Activated CD8-positive, alpha-beta memory T cell treated with anti-CD3 and anti-CD28 coated beads, Interleukin-2, amount 50 U/mL, for 24 hours (primary cell): ENCODE results near the gene KIF16B.
"Not testable (repeated sequence)": the region's sequence is repeated elsewhere in the genome, so short reads cannot be mapped to it uniquely, and the experiment has no call there.

Experiments
- DNase-seq: peaks from one replicate; pipeline ENCODE4 v3.0.0-alpha.2; 2020; ENCODE audit errors: extremely low read depth

The KIF16B gene

DNA sequence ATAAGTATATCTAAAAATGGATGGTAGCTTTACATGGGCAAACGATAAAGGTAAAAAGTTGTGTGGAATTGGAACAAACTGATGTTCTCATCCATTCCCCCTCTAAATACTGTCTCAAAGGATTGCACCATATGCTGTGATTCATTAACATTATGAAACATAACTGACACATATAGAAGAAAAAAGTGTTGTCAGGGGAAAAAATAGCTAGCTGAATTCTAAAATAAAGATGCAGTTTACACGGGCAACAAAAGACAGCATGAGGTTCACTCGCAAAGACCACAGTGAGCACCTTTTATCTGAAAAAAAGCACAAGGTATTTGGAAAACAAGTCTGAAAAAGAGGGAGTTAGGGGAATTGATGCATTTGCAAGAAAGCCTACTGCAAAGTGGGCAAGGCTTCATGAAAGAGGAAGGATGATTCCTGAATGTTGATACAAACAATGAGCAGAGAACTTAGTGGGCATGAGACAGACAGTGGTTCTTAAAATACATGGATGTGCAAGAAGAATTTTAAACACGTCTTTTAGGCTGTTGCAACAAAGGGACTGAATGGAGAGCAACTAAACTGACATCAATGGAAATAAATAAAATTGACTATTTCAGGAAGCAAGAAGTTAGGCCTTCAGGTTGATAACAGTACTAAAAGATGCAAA, 280.9 kb downstream of the KIF16B start:
- no peak for DNase-seq

DNA sequence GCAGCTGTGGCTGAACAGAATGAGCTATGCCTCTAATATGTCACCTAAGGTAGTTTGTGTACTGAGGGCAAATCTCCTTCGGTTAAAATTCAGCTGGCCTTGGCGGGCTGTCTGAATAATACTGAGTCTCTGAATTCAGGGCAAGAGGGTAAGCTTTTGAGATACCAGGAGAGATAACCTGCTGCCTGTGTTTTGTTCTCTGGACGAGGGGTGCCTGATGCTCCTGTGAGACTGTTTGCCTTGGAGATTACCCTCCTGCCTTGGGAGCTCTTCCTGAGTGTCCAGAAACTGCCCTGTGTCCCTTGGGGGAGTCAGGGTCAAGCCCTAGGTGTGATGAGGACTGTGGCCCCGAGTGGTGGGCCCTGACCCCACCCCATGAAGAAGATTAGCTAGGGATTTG, 282.9 kb downstream of the KIF16B start:
- no peak for DNase-seq

DNA sequence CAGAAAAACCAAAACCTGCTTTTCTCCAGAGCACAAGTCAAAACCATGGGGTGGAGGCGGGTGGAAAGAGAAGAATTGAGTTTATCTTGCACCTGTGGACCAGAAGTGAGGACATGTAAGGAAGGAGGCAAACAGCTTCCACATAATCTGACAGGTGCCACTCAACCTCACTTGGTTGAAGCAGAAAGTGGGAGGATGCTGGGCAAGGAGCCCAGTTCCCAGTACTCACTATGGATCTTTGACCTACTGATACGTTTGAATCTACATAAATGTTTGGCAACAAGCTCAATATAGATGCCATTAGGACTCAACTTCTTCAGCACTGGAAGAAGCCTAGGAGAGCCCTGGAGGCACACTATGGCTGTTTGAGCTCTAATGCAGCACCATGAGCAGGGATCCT, 285.5 kb downstream of the KIF16B start:
- DNase-seq, result no peak

DNA sequence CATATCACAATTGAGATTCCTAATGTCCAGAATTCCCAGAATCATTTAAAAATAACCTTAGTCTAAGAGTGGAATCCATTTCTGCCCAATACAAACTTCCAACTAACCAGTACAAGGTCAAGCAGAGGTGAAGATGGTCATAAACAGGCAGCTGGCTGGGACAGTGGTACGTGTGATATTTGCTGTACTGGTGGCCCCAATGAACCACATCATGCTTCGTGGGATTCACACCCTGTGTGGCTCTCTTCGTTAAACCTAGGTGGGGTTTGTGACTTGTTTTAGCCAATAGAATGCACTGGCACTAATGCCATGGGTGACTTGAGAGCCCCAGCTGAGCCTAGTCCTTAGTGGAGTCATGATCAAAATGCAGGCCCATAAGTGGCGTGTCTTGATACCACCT, 286.6 kb downstream of the KIF16B start:
- DNase-seq, result no peak

DNA sequence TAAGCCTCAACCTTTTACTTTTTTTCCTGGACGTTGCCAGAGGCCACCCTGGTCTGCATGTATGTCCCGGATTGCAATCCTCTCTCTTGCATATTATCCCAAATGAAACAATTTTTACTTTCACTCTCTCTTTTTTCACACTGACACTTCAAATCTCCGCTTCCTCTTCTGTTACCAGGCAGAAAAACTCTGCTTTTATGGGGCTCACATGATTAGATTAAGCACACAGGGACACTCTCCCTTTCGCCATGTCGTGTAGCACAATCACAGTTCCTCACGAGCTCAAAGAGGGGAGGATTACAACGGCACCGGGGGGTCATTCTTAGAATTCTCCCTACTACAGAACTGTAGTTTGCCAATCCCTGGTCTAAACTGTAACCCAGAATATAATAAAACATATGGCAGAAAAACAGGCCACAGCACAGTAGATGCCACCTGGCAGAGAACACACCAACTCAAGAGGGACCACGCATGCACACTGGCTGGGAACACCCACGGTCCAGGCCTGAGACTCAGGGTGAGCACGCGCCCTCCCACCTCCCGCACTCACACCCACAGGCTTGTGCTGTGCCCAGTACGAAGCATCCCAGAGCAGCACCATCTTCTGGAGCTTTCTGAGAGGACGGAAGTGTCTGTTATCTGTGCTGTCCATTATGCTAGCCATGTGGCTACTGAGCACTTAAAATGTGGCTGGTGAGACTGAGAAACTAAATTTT, 288.7 kb downstream of the KIF16B start:
- no peak for DNase-seq

DNA sequence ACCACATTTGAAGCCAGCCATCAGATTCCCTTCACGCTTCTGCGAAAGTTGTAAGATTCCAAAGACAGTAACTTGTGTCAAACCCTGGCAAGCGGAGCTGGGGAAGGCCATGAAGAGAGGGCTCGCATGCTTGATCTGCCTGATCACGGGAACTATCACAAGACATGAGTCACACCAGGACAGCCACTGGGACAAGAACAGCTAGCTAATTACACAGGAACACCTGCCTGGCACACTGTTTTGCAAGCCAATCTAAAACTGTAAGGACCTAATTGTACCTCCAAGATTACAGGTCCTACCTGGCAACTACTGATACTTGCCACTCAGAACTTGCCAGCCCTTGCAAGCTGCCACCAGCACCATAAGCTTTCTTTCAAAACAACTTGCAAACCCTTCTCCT, 289.3 kb downstream of the KIF16B start:
- no peak for DNase-seq

DNA sequence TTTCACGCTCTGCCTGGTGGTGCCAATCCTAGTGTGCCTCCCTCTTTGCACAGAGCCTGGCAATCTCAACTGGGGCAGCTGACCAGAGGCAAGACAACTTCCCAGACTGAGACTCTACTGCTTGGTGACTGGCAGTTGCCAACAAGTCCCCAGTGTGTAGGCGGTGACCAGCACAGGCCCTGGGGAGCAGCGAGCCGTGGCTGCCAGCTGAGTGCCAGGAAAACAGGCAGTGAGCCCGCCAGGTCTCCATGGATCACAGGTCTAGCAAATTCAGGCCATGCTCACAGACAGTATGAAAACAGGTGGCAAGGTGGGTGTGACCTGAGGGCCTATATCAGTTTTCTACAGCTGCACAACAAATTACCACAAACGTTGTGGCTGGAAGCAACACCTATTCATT, 289.9 kb downstream of the KIF16B start:
- DNase-seq, result no peak

DNA sequence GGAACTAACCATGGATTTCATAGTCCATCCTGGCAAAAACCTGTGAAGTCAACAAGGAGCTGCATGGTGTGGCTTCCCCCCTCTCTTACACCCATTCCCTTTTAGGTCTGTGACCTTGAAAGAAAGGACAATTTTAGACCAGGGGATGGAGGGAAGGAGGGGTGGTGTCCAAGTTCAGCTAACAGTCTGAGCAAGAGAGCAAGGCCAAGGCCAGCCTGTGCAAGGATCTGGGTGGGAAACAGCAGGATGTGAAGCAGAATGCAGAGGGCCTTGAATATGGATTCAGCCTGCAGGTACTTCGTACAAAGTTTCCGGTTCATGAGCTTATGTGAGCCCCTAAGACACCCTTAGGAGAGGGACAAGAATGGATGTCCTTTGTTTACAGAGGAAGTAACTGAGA, 293.0 kb downstream of the KIF16B start:
- DNase-seq, result no peak

DNA sequence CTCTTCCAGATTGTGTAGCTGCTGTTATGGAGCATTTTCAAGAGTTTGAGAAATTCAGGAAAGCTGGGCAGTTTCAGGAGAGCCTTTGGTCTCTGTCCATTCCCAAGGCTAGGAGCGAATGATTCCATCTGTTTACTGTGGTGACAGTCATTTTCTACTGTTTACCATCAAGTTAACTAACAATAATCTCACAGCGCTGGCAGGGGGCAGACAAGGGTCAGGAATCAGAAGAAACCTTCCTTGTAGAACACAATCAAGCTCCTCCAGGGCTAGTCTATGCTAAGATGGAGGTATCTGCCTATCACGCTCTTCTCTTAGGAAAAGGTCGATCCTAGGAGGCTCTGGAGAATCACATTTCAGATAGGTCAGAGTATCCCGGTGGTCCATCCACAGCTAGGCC, 293.9 kb downstream of the KIF16B start:
- no peak for DNase-seq

DNA sequence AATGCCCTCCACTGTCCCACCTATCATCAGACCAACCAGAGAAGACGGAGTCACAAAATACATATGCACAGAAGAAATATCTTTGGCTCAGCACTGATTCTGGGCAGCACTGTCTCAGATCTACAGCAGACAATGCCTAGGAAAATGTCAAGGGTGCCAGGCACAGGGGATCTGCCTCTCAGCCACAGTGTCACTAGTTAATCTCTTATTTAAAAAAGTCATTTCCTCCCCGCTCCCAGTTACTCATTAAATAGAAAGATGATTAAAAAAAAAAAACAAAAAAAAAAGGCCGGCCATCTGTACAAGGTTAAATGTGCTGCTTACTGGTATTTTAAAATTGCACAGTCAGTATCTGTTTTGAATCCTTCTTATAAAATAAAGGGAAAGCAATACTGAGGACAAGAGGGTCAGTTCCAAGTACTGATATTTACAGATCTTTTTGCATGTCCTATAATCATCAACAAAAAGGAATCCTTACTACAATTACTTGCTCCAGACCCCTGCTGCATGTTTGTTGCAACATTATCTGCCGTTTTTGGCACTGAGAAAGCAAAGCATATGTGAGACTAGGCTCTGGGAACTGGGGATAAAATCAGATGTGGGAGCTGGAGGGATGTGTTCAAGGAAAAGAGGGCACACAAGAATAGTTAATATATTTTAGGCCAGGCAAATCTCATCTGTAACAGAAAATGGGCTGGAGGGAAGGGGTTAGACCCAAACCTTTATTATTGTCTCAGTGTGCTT, 299.3 kb downstream of the KIF16B start:
- no peak for DNase-seq

DNA sequence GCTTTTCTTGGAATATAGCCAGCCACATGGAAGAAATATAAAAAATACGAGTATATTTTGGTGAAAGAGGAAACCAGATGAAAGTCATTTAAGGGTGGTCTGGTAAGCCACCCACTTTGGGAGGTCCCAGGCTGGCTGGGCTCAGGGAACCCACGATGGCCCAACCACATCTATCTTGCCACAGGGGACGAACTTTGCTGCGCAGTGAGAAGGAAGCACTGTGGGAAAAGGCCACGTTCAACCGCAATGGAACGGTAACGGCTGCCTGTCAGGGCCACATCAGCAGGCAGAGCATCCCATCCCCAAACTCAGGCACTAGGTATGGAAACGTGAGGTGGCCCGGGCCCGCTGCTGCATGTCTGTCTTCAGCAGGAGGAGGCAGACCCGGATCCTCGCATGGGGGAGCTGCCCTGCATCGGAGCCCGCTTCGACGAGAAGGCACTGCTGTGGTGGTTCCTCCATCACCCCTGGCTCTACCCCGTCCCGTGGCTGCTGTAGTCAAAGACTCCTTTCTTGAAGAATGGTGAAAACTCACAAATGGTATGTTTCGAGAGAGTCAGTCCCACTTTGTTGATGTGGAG, 300.4 kb downstream of the KIF16B start:
- DNase-seq, result no peak

DNA sequence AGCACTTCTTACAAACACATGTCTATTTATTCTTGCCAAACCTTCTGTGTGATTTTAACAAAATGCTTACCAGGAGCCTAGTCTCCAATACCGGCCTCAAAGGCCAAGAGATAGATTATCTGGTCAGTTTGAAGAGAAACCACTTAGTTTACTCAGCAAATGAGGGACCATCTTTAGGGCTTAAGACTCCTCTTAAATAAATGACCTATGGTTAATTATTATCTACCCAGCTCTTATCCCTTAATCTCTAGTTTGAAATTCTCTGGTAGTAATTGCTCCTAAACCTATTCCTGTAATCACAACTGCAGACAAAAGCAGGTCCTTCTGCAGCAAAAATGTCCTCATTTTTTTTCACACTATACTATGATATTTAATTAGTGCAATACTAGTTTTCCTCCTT, 301.8 kb downstream of the KIF16B start:
- DNase-seq, result no peak

DNA sequence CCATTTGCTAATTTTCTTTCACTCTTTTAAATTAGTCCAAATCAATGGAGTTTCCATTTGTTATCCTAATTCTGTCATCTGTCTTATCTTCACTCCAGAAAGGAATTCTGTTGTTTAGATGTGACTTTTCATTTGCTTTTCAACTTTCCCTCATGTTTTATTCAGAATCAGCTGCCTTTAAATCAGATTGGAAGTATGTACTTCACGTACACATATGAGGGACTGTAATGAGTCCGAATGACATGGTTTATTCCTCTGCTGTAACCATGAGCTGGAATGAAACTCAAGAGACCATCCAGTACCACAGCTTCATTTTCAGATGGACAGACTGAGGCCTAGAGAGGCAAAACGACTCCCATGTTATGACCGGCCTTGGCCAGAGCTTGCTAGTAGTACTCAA, 302.3 kb downstream of the KIF16B start:
- DNase-seq, result no peak

DNA sequence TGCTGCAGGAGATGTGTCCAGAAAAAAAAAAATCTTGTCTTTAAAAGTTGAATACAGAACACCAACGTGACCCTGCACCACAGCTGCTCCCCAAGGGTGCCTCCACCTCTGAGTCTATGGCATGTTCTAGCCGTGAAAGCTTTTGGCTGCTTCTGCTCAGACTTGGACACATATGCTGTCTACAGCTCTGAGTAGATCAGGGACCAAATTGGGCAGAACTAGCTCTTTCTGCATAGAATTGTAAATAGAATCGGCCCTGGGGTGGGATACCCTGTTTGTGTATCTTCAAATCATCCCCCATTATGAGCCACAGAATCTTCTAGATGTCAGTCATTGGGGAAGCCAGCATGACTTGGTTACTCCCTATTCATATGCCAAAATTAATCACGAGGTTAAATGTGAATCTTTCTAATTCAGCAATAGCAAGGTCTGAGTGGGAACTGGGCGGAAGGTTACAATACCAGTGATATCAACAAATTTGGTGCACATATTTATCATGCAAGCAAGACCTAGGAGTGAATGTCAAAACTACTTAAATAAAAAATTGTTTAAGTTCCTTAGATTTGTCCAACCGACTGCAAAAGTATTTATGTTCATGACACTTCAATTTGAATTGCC, 302.8 kb downstream of the KIF16B start:
- no peak for DNase-seq

DNA sequence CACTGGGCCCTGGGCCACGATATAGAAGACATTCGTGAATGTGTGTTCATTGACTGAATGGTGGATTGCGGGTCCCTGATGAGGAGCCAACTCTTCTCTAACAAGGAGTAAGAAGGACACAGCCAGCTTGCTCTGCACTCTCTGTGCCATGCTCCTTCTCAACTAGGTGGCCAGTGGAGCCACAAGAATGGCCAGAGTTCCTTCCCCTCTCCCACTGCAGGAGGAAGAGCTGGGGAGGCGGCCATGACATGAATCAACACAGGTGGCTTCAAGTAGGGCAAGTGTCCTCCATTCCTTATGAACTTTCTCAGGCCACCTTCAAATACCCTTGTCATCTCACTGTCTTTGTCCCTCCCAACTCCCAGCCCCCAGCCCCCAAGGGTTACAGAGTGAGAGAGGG, 305.7 kb downstream of the KIF16B start:
- DNase-seq, result no peak

DNA sequence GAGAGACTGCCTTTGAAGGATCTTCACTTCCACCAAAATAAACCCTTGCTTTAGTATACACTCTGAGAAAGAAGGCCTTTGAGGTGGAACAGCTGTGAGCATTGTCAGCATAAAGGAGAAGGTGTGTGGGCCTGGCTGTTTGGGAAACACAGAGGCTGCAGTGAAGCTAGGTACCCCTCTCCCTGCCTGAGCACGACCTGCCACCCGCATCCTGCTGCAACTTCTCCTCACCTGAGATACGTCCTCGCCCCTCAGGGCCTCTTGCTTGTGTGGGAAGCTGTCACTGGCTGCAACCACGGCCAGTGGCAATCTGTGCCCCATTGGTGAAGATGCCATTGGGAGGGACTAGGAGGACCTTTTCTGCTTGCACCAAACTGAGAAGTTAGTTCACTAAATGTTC, 307.9 kb downstream of the KIF16B start:
- DNase-seq, result no peak

DNA sequence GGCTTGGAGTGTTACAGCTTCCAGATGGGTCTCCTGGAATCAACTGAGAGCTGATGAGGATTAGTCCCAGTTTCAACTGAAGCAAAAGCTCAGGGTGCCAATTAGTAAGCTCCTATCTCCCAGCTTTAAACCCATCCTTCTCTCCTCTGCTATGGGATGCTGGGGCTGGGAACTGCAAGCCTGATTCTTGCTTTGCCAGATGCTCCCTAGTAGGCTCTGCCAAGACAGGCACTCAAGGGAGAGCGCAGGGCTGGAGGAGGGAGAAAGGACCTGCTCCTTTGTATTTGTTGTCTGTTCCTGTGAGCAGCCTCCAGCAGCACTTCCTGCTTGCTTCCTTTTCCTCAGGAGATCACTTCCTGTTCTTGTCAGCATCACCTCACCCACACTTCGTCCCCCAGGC, 309.7 kb downstream of the KIF16B start:
- no peak for DNase-seq

DNA sequence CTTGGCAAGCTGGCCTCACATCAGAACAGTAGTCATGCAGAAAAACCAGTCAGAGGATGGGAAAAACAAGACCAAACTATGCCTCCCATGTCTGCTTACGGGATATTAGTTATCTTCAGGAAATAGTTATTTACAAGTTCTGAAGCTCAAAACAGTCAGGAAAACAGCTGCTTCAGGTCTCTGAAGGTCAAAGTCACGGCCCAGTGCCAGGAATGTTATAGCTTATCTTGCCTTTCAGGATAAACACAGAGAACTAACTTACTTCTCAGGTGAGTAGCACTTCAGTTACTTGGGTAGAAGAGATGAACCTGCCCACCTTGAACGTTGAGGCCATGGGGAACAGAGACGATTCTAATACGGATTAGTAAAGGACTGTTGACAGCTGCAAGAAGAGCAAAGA, 310.7 kb downstream of the KIF16B start:
- no peak for DNase-seq

DNA sequence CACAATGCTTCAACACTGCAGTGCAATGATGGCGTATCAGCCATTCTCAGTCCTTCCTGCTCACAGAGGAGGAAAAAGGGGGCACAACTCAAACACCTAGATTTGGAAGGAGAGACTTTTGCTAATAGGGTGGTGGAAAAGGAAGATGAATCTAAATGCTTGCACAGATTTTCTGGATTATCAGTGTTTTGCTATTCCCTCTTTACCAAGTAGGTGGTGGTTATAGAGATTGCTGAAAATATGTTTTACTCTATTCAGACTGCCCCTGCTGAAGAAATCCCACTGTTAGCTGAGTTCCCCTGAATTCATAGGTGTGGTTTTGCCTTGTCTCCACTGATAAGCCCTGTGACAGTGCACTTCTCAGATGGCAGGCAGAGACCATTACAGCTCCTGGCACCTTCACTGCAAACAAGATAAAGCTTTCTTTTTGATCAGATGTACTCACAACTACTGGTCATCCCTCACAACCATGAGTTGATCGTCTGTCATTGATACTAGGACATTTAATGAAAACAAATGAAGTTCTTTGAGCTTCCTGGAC, 311.4 kb downstream of the KIF16B start:
- DNase-seq, result no peak

DNA sequence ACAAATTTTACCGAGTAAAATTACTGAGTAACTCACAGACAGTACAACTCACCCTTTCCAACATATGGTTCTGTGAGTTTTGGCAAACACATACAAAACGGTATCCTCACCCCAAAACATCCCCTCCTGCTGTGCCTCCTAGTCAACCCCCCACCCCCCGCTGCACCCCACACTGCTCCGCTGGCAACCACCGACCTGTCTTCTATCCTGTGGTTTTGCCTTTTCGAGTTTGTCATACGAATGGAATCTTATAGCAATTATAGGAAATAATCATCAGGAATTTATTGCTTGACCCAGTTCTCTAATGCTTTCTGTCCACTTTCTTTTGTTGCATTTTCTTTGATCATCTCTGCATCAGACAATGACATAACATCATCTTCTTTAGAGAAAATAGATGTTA, 312.3 kb downstream of the KIF16B start:
- DNase-seq, result no peak

DNA sequence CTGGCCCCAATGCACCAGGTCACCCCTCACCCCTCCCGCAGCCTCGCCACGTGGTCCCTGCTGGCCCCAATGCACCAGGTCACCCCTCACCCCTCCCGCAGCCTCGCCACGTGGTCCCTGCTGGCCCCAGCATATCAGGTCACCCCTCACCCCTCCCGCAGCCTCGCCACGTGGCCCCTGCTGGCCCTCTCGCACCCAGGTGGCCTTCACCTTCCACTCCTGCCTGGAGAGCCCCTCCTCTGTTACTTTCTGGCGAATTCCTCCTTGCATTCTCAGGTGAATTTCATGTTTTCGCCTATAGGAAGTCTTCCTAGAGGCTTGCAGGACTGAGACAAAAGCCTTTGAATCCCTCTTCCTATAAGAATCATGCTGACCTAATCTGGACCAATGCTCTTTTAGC, 313.1 kb downstream of the KIF16B start:
- not testable (repeated sequence) for DNase-seq

DNA sequence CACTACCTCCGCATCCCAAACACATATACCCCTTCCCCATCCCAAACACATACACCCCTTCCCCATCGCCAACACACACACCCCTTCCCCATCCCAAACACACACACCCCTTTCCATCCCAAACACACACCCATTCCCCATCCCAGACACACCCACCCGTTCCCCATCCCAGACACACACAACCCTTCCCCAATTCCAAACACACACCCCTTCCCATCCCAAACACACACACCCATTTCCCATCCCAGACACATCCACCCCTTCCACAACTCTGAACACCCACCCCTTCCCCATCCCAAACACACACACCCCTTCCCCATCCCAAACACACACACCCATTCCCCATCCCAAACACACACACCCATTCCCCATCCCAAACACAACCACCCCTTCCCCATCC, 314.5 kb downstream of the KIF16B start:
- no peak for DNase-seq
